GM21381 (cell line): ENCODE results near the gene KCNK16.
A peak's percentile ranks its signal among the peaks of the same experiment; 100 is the strongest.

Experiments
- ATAC-seq: cut with Tn5 transposase; IDR thresholded peaks from one replicate; pipeline ENCODE4 v1.9.1; 2021; ENCODE audit warnings: mild to moderate bottlenecking, moderate library complexity; ENCODE audit not compliant: unreplicated experiment

The KCNK16 gene

GRCh38 chr6:39342692-39343395 lies 20.3 kb upstream of the KCNK16 start:
- ATAC-seq = peak; percentile 44

GRCh38 chr6:39341937-39342336 lies 19.4 kb upstream of the KCNK16 start:
- no peak for ATAC-seq

GRCh38 chr6:39341352-39341751 lies 18.9 kb upstream of the KCNK16 start:
- ATAC-seq = no peak

- ATAC-seq = no peak
Observed at GRCh38 chr6:39339868-39340550, 17.5 kb upstream of the KCNK16 start.

- ATAC-seq = no peak
Observed at GRCh38 chr6:39339096-39339867, 16.8 kb upstream of the KCNK16 start.

- no peak for ATAC-seq
Observed at GRCh38 chr6:39338397-39338796, 15.9 kb upstream of the KCNK16 start.

- ATAC-seq = peak; percentile 64
Observed at GRCh38 chr6:39335780-39336545, 13.5 kb upstream of the KCNK16 start.

GRCh38 chr6:39333644-39334438 lies 11.3 kb upstream of the KCNK16 start:
- ATAC-seq = no peak

- ATAC-seq = no peak
Observed at GRCh38 chr6:39330476-39330875, 8.0 kb upstream of the KCNK16 start.

- no peak for ATAC-seq
Observed at GRCh38 chr6:39330057-39330456, 7.6 kb upstream of the KCNK16 start.

GRCh38 chr6:39328066-39328465 lies 5.6 kb upstream of the KCNK16 start:
- ATAC-seq = no peak

- ATAC-seq = no peak
Observed at GRCh38 chr6:39327507-39327906, 5.0 kb upstream of the KCNK16 start.

- ATAC-seq = no peak
Observed at GRCh38 chr6:39321761-39322160, 741 bp downstream of the KCNK16 start.

GRCh38 chr6:39320363-39320984 lies 2.0 kb downstream of the KCNK16 start:
- ATAC-seq = no peak

- ATAC-seq = no peak
Observed at GRCh38 chr6:39319621-39320362, 2.7 kb downstream of the KCNK16 start.

- ATAC-seq = no peak
Observed at GRCh38 chr6:39317256-39317655, 5.2 kb downstream of the KCNK16 start.

- ATAC-seq = no peak
Observed at GRCh38 chr6:39314273-39314795, 8.2 kb downstream of the KCNK16 start, which contains the start of gene KCNK17. Gene KCNK17, minus strand, starts transcription at chr6:39314419. Its CDS starts 99 bp downstream, at chr6:39314320.

- no peak for ATAC-seq
Observed at GRCh38 chr6:39313526-39314272, 8.8 kb downstream of the KCNK16 start.
